Esophagus squamous epithelium (tissue), 5 donors: ENCODE data around the gene ZNF512B. TPM values are rescaled to one million over a fixed set of nuclear protein-coding genes. Genes with fewer than 3 reads are reported as not detected.
"Not testable (repeated sequence)": the region's sequence is repeated elsewhere in the genome, so short reads cannot be mapped to it uniquely, and the experiment has no call there.

ENCODE experiments used
- DNase-seq: peaks from one replicate; lab custom pipeline; 2025; lab: John Stamatoyannopoulos, UW
- H3K27ac ChIP-seq, 4 donors: fragments of 200-600 bp; sonication (generic); one replicate each; pipeline ENCODE4 v1.5.1; 2016 to 2019; ENCODE audit warnings: mild to moderate bottlenecking in 1 of 4
- H3K27me3 ChIP-seq, 4 donors: fragments of 200-600 bp; sonication (generic); 1 replicate in 3 of 4; 2 replicates in 1 of 4; pipeline versions ENCODE4 v1.5.1 to v1.6.0; 2017 to 2021; ENCODE audit warnings: antibody characterized with exemption in 1 of 4
- H3K36me3 ChIP-seq, 3 donors: fragments of 200-600 bp; sonication (generic); one replicate each; pipeline ENCODE4 v1.5.1; 2016 to 2019
- H3K4me1 ChIP-seq, 3 donors: fragments of 200-600 bp; sonication (generic); one replicate each; pipeline ENCODE4 v1.5.1; 2017 to 2019
- H3K4me3 ChIP-seq, 4 donors: fragments of 200-600 bp; sonication (generic); 1 replicate in 3 of 4; 2 replicates in 1 of 4; pipeline ENCODE4 v1.5.1; 2016 to 2019; ENCODE audit warnings: mild to moderate bottlenecking in 2 of 4, moderate library complexity in 1 of 4
- H3K9me3 ChIP-seq, 3 donors: fragments of 200-600 bp; sonication (generic); one replicate each; pipeline ENCODE4 v1.5.1; 2016 to 2019
- POLR2A ChIP-seq, 4 donors: fragments of 450-650 bp; IDR thresholded peaks; one replicate each; pipeline ENCODE4 v1.6.1; 2017; ENCODE audit warnings: antibody characterized with exemption in 4 of 4, mild to moderate bottlenecking in 4 of 4, moderate library complexity in 3 of 4
- WGBS, 2 donors: methylation state at CpG; one replicate each; pipeline ENCODE4 v1.1.5; 2018; 5-methylcytosine and 5-hydroxymethylcytosine counted together
- intact Hi-C: fragments of 100-400 bp; cut with DNase I; formaldehyde crosslinking; loops from one replicate; pipeline ENCODE4 v1.15.0; 2022
- total RNA-seq, 4 donors: library from RNA; depleted of rRNA; stranded (reverse); fragments of >200 nt; gene quantifications; one replicate each; pipeline ENCODE4 v1.1.0, GENCODE V29; 2016
- TF ChIP-seq, protein P1 (sequence below), 6 experiments: fragments of 450-650 bp in 4 of 6; fragments of 200-600 bp in 2 of 6; sonication (generic) in 2 of 6; IDR thresholded peaks; one replicate each; pipeline ENCODE4 v1.5.1; 2016 to 2019; ENCODE audit warnings: antibody characterized with exemption in 6 of 6, mild to moderate bottlenecking in 4 of 6, moderate library complexity in 4 of 6
- donor health status: DM: yes; HTN: yes; CAD: no.

Gene ZNF512B
- total RNA-seq, 4 donors from 2014 or later: 10.7 to 17.6 (median 14.2) TPM

DNA sequence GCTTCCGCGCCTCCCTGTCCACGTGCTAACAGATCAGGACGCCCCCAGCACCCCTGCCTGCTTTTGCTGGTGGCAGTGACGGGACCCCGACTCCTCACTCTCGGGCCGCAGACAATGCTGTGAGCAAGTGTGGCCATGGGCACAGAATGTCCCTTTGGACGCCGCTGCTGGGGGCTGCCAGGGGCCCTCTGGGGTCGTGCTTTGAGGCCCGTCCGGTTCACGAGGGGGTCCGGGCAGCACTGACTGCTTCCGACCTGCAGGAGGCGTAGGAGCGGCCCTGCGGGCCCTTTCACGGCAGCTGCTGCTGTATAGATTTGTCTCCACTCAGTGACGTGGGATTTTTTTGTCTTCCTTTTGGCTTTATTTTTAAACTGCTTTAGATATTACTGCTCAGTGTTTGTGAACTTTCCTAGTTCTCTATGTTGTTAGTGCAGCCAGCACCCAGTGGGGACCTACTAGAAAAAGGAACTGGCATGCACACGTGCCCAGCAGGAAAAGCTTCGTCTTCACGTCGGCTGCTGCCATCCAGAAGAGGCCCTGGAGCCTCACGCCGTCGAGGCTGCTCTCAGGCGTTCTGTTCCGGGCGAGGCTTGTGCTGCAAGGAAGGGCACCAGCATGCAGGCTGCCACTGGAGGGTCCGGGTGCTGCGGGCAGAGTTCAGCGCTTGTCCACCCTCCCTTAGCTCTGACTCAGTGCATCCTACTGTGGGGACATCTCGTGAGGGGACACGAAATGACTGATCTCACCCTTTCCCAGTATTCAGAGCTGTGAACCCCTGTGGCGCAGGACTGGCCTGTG lies 35.3 kb downstream of the ZNF512B start:
- Histone ChIP-seq H3K27ac (no peak overlapping the region), H3K4me3 (no peak overlapping the region), H3K36me3 (peaks cover 31 to 100% (median 46%) of the 10 kb centered on the region in 3 donors), H3K27me3 (no peaks in the 10 kb centered on the region), H3K9me3 (no peaks in the 10 kb centered on the region), H3K4me1 (peaks cover 0 to 9% (median 0%) of the 10 kb centered on the region in 3 donors)
- TF ChIP-seq POLR2A (IDR thresholded peaks at IDR 0.05): no peak
- TF ChIP-seq, protein P1, sequence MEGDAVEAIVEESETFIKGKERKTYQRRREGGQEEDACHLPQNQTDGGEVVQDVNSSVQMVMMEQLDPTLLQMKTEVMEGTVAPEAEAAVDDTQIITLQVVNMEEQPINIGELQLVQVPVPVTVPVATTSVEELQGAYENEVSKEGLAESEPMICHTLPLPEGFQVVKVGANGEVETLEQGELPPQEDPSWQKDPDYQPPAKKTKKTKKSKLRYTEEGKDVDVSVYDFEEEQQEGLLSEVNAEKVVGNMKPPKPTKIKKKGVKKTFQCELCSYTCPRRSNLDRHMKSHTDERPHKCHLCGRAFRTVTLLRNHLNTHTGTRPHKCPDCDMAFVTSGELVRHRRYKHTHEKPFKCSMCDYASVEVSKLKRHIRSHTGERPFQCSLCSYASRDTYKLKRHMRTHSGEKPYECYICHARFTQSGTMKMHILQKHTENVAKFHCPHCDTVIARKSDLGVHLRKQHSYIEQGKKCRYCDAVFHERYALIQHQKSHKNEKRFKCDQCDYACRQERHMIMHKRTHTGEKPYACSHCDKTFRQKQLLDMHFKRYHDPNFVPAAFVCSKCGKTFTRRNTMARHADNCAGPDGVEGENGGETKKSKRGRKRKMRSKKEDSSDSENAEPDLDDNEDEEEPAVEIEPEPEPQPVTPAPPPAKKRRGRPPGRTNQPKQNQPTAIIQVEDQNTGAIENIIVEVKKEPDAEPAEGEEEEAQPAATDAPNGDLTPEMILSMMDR (IDR thresholded peaks at IDR 0.05): peak in 2 of 6 experiments; percentile 13 to 30
- intact Hi-C loops: no loop called here
- DNase-seq: no peak
- 69 to 83% methylated on average over 14 to 28 of the region's 37 CpGs for WGBS, 2 donors

DNA sequence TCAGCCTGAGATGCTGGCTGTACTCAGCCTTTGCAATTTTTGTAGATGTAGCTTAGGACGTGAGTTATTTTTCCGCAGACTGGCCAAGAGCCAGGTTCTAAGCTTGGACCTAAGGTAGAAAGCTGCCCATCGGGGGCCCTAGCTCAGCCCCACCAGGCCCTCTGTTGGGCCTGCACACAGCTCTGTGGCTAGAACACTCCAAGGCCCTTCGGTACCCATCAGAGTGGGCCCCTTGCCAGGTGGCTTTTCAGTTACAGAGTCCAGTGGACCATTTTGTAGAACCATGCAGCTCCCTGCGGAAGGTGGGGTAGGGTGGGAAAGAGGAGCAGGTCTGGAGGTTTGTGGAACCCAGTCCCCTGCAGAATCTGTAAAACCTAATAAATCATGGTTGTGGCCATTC lies 36.1 kb downstream of the ZNF512B start:
- Histone ChIP-seq H3K4me3 (no peak overlapping the region), H3K27me3 (no peaks in the 10 kb centered on the region), H3K36me3 (peaks cover 36 to 100% (median 53%) of the 10 kb centered on the region in 3 donors), H3K27ac (no peak overlapping the region), H3K9me3 (no peaks in the 10 kb centered on the region), H3K4me1 (peaks cover 0 to under 1% (median 0%) of the 10 kb centered on the region in 3 donors)
- WGBS, 2 donors: 83 to 100% methylated on average over 1 to 5 of the region's 5 CpGs
- intact Hi-C loops: no loop called here
- DNase-seq: no peak
- TF ChIP-seq, protein P1 (IDR thresholded peaks at IDR 0.05): no peak
- TF ChIP-seq POLR2A (IDR thresholded peaks at IDR 0.05): no peak

DNA sequence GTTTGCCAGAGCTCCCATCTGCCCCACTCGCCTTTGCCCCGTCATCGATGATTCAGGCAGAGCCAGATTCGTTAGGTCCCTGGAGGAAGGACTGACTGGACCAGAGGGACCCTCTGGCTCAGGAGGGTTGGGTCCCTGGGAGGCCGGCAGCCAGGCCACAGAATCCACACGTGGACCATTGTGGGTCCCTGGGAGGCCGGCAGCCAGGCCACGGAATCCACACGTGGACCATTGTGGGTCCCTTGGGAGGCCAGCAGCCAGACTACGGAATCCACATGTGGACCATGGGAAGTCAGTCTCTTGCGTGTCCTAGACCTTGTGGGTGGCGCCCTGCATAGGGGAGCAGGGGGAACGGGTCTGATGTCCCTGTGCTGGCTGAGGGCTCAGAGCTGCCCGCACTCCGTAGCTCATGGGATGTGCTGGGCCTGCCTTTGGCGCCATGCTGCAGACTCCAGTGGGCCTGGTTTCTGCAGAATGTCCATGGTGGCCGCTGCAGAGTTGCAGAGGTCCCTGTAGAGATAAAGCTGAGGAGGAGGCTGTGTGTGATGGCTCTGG lies 37.0 kb downstream of the ZNF512B start:
- Histone ChIP-seq H3K27me3 (no peaks in the 10 kb centered on the region), H3K4me3 (no peak overlapping the region), H3K9me3 (no peaks in the 10 kb centered on the region), H3K27ac (no peak overlapping the region), H3K4me1 (no peaks in the 10 kb centered on the region), H3K36me3 (peaks cover 45 to 100% (median 55%) of the 10 kb centered on the region in 3 donors)
- DNase-seq: no peak
- intact Hi-C loops: no loop called here
- no peak for TF ChIP-seq POLR2A (IDR thresholded peaks at IDR 0.05)
- TF ChIP-seq, protein P1 (IDR thresholded peaks at IDR 0.05): no peak
- WGBS, 2 donors: 100% methylated on average over 1 to 3 of the region's 17 CpGs

DNA sequence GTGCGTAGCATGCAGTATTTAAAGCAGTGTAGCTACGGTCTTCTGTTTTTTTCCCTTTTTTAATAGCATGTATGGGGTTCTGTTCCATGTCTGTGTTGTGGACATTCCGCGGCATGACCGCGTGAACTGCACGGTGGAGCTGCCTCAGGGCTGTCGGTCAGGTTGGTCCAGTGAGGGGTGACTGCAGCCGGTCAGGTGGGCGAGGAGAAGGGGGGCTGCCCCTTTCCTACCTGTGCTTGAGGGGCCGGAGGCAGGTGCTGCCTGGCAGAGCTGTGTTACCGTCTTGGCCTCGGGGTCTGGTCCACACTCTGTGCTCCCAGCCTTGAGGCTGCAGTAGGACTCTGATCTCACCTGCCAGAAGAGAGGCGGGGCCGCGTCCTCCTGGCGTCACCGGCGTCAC lies 38.0 kb downstream of the ZNF512B start:
- Histone ChIP-seq H3K27me3 (no peaks in the 10 kb centered on the region), H3K4me3 (no peak overlapping the region), H3K36me3 (peaks cover 45 to 100% (median 55%) of the 10 kb centered on the region in 3 donors), H3K27ac (no peak overlapping the region), H3K4me1 (no peaks in the 10 kb centered on the region), H3K9me3 (no peaks in the 10 kb centered on the region)
- intact Hi-C loops: no loop called here
- 85 to 96% methylated on average over 5 to 6 of the region's 19 CpGs for WGBS, 2 donors
- no peak for DNase-seq
- no peak for TF ChIP-seq POLR2A (IDR thresholded peaks at IDR 0.05)
- TF ChIP-seq, protein P1 (IDR thresholded peaks at IDR 0.05): no peak

DNA sequence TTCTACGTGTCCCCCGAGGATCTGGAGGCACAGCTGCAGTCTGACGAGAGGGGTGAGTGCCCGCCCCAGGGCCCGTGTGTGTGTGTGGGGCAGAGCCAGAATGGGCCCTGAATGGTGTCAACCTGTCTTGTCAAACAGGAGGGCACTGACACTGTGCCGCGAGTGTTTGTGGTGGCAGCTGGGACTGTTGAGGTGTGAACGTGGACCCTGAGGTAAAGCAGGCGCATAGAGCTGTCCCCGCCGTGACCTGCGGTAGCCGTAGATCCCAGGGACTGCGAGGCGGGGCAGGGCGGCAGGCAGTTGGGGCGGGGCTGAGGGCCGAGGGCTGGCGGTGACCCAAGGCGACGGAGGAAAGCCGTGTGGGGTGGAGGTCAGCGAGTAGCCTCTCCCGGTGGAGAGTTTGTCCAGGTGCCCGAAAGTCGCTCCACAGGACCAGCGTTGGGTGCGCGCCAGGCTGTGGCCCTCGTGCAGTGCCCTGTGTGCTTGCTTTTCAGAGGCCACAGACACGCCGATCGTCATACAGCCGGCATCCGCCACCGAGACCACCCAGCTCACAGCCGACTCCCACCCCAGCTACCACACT lies 38.7 kb downstream of the ZNF512B start:
- no peak for DNase-seq
- Histone ChIP-seq H3K9me3 (no peaks in the 10 kb centered on the region), H3K36me3 (peaks cover 45 to 100% (median 55%) of the 10 kb centered on the region in 3 donors), H3K27me3 (no peaks in the 10 kb centered on the region), H3K27ac (no peak overlapping the region), H3K4me1 (peaks cover 0 to 2% (median 0%) of the 10 kb centered on the region in 3 donors), H3K4me3 (no peak overlapping the region)
- WGBS, 2 donors: 89 to 94% methylated on average over 14 to 17 of the region's 37 CpGs
- intact Hi-C loops: no loop called here
- TF ChIP-seq, protein P1 (IDR thresholded peaks at IDR 0.05): no peak
- TF ChIP-seq POLR2A (IDR thresholded peaks at IDR 0.05): no peak

DNA sequence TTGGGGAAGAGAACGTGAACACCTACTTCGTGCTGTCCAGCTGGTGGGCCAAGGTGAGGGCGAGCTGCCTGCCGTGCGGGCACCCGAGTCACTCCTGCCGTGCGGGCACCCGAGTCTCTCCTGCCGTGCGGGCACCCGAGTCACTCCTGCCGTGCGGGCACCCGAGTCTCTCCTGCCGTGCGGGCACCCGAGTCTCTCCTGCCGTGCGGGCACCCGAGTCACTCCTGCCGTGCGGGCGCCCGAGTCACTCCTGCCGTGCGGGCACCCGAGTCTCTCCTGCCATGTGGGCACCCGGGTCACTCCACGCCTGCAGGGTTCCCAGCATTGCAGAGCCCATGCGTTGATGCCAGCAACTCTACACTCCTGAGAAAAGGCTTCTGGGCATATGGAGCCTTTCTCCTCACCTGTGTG lies 40.3 kb downstream of the ZNF512B start:
- H3K9me3 ChIP-seq, H3K4me3 ChIP-seq, H3K27ac ChIP-seq, DNase-seq, intact Hi-C loops, H3K4me1 ChIP-seq, H3K27me3 ChIP-seq: not testable (repeated sequence)
- peaks cover 44 to 100% (median 45%) of the 10 kb centered on the region in 3 donors for H3K36me3 ChIP-seq
- WGBS, 2 donors: 94 to 96% methylated on average over 13 to 22 of the region's 31 CpGs
